Osteoblast (primary cell): Measurements from ENCODE around the gene DOK7. TPM values are rescaled to one million over a fixed set of nuclear protein-coding genes. Genes with fewer than 3 reads are reported as not detected.

Source experiments
- DNase-seq: peaks from one replicate; pipeline ENCODE4 v3.0.0; 2011; ENCODE audit warnings: low spot score, mixed read lengths; ENCODE audit not compliant: insufficient read length; ENCODE audit errors: missing footprints
- H2AFZ ChIP-seq: 2 replicates; pipeline ENCODE4 v1.6.0; 2011; ENCODE audit warnings: mild to moderate bottlenecking, low read length
- H3K27ac ChIP-seq: 2 replicates; pipeline ENCODE4 v1.5.1; 2011; ENCODE audit warnings: mild to moderate bottlenecking, low read depth, low read length, moderate library complexity
- H3K27me3 ChIP-seq: 2 replicates; pipeline ENCODE4 v1.6.0; 2012; ENCODE audit warnings: mild to moderate bottlenecking, control low read depth, inconsistent platforms, low read length, moderate library complexity; ENCODE audit not compliant: insufficient read depth
- H3K36me3 ChIP-seq: 2 replicates; pipeline ENCODE4 v1.5.1; 2011; ENCODE audit warnings: mild to moderate bottlenecking, low read length, control low read depth, moderate library complexity; ENCODE audit not compliant: insufficient read depth
- H3K4me1 ChIP-seq: 2 replicates; pipeline ENCODE4 v1.5.1; 2011; ENCODE audit warnings: mild to moderate bottlenecking, low read length, control low read depth, moderate library complexity; ENCODE audit not compliant: insufficient read depth
- H3K4me2 ChIP-seq: 2 replicates; pipeline ENCODE4 v1.6.0; 2011; ENCODE audit warnings: mild to moderate bottlenecking, low read length; ENCODE audit not compliant: insufficient read depth
- H3K4me3 ChIP-seq: fragments of 200-600 bp; sonication (generic); 3 replicates; pipeline ENCODE4 v1.5.1; 2012; ENCODE audit warnings: mild to moderate bottlenecking, low read length, inconsistent platforms; ENCODE audit not compliant: insufficient read depth
- H3K79me2 ChIP-seq: 2 replicates; pipeline ENCODE4 v1.6.0; 2012; ENCODE audit warnings: mild to moderate bottlenecking, low read length, control low read depth, inconsistent platforms; ENCODE audit not compliant: insufficient read depth
- H3K9me3 ChIP-seq: 2 replicates; pipeline ENCODE4 v1.5.1; 2011; ENCODE audit warnings: low read depth, low read length, control low read depth
- H4K20me1 ChIP-seq: 2 replicates; pipeline ENCODE4 v1.6.0; 2012; ENCODE audit warnings: mild to moderate bottlenecking, low read length, control low read depth; ENCODE audit not compliant: insufficient read depth
- total RNA-seq: library from RNA; depleted of rRNA; stranded (reverse); fragments of >200 nt; gene quantifications from 2 replicates; pipeline ENCODE4 v1.2.3, GENCODE V29; 2012
- TF ChIP-seq, protein P1 (sequence below): IDR thresholded peaks from 2 replicates; pipeline ENCODE4 v1.5.1; 2011; ENCODE audit warnings: mild to moderate bottlenecking, low read depth, low read length, moderate library complexity; ENCODE audit errors: extremely low read depth

DOK7 gene
- total RNA-seq, 1 donor: not detected

DNA sequence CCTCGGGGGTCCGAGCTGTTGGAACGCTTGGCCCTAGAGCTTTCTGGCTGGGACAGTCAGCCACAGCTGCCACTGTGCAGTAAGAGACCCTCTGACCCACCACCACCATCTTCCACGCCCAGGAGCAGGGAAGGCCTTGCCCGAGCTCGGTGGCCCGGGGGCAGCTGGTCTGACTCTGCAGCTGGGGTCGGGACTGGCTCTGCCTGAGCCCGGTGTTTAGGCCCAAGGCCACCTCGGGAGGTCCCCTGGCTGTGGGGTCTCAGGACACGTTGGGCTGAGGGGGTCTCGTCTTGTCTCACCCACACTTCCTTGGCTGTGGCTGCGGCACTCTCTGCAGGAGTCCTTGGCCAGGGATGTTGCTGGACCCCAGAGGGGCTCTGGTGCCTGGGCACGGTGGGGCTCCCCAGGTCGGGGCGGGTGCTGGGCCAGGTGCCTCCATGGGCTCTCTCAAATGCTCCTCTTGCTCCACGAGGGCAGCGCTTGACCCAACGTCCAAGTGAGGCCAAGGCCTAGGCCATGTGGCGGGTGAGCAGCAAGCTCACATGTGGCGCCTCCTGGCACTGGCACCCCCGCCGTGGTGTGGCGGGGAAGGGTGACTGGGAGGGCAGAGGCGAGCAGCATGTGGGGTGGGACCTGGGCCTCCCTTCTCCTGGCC, 22.9 kb downstream of the DOK7 start:
- Histone ChIP-seq H3K36me3 (no peaks in the 10 kb centered on the region), H4K20me1 (no peaks in the 10 kb centered on the region), H3K27ac (no peak overlapping the region), H3K4me1 (peaks cover 24% of the 10 kb centered on the region), H3K27me3 (no peaks in the 10 kb centered on the region), H3K4me3 (no peak overlapping the region), H3K4me2 (no peak overlapping the region), H3K9me3 (no peaks in the 10 kb centered on the region), H2AFZ (no peak overlapping the region), H3K79me2 (no peaks in the 10 kb centered on the region)
- no peak for DNase-seq
- TF ChIP-seq, protein P1, sequence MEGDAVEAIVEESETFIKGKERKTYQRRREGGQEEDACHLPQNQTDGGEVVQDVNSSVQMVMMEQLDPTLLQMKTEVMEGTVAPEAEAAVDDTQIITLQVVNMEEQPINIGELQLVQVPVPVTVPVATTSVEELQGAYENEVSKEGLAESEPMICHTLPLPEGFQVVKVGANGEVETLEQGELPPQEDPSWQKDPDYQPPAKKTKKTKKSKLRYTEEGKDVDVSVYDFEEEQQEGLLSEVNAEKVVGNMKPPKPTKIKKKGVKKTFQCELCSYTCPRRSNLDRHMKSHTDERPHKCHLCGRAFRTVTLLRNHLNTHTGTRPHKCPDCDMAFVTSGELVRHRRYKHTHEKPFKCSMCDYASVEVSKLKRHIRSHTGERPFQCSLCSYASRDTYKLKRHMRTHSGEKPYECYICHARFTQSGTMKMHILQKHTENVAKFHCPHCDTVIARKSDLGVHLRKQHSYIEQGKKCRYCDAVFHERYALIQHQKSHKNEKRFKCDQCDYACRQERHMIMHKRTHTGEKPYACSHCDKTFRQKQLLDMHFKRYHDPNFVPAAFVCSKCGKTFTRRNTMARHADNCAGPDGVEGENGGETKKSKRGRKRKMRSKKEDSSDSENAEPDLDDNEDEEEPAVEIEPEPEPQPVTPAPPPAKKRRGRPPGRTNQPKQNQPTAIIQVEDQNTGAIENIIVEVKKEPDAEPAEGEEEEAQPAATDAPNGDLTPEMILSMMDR: no peak

DNA sequence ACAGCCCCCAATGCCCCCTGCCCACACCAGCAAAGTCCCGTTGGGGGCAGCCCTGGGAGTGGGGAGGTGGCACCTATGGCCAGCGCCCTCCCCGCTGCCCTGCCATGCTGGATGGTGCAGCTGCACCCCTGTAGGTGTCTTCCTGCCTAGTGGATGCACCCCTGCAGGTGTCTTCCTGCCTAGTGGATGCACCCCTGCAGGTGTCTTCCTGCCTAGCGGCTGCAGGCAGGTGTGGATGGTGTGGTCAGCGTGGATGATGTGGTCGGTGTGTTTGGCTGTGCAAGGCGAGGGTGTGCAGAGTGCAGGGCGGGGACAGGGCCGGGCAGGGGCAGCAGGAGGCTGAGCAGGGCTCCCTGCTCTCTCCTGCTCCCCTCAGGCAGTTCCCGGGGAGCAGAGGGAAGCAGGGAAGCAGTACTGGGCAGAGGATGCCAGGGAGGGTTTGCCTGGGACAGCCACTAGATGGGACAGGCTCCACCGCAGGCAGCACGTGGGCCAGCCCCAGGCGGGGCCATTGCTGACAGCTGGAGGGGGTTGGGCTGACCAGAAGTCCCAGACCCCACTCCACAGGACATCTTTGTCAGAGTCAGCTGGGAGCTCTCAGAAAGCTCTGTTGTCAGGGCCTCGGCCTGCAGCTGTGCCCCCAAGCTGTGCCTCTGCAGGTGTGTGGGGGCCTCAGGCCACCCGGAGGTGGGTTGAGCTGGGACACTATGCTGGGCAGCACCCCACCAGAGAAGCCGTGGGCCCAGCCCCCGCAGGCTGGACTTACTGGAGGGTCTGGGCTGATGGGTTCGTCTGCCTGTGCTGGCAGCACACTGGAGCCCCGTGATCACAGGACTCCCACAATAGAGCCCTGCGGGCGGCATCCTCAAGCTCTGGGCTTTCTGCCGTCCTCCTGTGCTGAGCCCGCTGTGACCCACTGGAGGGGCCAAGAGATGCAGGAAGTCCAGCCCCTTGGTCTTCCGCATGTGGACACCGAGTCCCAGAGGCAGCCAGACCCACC, 23.7 kb downstream of the DOK7 start:
- Histone ChIP-seq H3K4me1 (peaks cover 29% of the 10 kb centered on the region), H3K27ac (no peak overlapping the region), H3K4me3 (no peak overlapping the region), H4K20me1 (no peaks in the 10 kb centered on the region), H3K36me3 (no peaks in the 10 kb centered on the region), H3K79me2 (no peaks in the 10 kb centered on the region), H3K9me3 (no peaks in the 10 kb centered on the region), H2AFZ (no peak overlapping the region), H3K27me3 (peaks cover 3% of the 10 kb centered on the region), H3K4me2 (no peak overlapping the region)
- TF ChIP-seq, protein P1: no peak
- DNase-seq: no peak

DNA sequence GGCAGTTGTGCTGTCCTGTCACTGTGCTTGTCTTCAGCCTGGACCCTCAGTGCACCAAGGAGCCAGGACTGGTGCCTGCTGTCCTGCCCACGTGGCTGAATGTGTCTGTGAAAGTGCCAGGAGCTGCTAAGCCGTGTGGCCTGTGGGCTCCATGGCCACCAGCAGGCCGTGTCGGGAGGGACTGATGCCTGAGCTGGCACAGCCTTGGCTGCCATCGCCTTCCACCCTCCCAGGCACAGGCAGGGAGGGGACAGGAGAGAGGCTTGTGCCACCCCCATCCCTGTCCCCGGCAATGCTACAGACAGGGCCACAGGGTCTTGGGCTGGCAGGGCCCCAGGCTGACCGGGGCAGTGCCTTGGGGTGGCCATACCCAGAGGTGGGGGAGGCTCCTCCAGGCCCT, 24.8 kb downstream of the DOK7 start:
- no peaks in the 10 kb centered on the region for H4K20me1 ChIP-seq
- no peaks in the 10 kb centered on the region for H3K79me2 ChIP-seq
- H3K4me3 ChIP-seq: no peak overlapping the region
- no peak for DNase-seq
- no peak overlapping the region for H3K27ac ChIP-seq
- H3K9me3 ChIP-seq: no peaks in the 10 kb centered on the region
- H2AFZ ChIP-seq: no peak overlapping the region
- H3K4me1 ChIP-seq: peaks cover 36% of the 10 kb centered on the region
- no peaks in the 10 kb centered on the region for H3K36me3 ChIP-seq
- no peak overlapping the region for H3K4me2 ChIP-seq
- TF ChIP-seq, protein P1: no peak
- H3K27me3 ChIP-seq: peaks cover 3% of the 10 kb centered on the region

DNA sequence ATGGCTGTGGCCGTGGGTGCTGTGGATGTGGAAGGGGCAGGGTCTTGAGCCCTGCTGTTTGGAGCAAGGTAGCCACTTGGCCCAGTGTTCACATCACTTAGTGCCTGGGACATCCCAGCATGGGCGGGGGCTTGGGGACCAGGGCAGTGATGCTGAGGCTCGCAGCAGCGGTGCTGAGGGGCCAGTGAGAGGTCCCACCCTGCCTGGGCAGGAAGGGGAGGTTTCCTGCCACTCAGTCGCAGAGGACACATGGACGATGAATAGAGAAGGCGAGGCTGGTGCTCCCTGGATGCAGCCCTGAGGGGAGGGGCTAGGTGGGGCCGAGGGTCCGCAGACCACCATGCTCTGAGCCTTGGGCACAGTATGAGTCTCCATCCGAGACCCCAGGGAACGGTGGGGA, 25.7 kb downstream of the DOK7 start:
- Histone ChIP-seq H3K27me3 (peaks cover 3% of the 10 kb centered on the region), H3K36me3 (no peaks in the 10 kb centered on the region), H3K4me1 (peaks cover 36% of the 10 kb centered on the region)

More for the DNA sequence above, 25.7 kb downstream of the DOK7 start:
- no peaks in the 10 kb centered on the region for H3K9me3 ChIP-seq
- no peak overlapping the region for H3K27ac ChIP-seq
- no peak for DNase-seq
- H4K20me1 ChIP-seq: no peaks in the 10 kb centered on the region
- TF ChIP-seq, protein P1: no peak
- no peak overlapping the region for H3K4me3 ChIP-seq
- H3K4me2 ChIP-seq: no peak overlapping the region
- H3K79me2 ChIP-seq: no peaks in the 10 kb centered on the region
- no peak overlapping the region for H2AFZ ChIP-seq
